Tibial nerve (tissue), 4 donors: ENCODE results near the gene G3BP1.

ENCODE experiments used
- EP300 ChIP-seq, 2 donors: sonication (generic); formaldehyde crosslinking; IDR thresholded peaks; one replicate each; pipeline ENCODE4 v1.6.1; 2017; ENCODE audit warnings: antibody characterized with exemption in 2 of 2, mild to moderate bottlenecking in 1 of 2
- POLR2A ChIP-seq, 2 donors: fragments of 450-650 bp; IDR thresholded peaks; one replicate each; pipeline ENCODE4 v1.6.1; 2017; ENCODE audit warnings: antibody characterized with exemption in 2 of 2, mild to moderate bottlenecking in 2 of 2, moderate library complexity in 2 of 2
- TF ChIP-seq, protein P1 (sequence below), 5 experiments: fragments of 200-600 bp in 3 of 5; fragments of 450-650 bp in 2 of 5; sonication (generic) in 3 of 5; IDR thresholded peaks; one replicate each; pipeline ENCODE4 v1.5.1; 2016 to 2019; ENCODE audit warnings: antibody characterized with exemption in 5 of 5, mild to moderate bottlenecking in 3 of 5, moderate library complexity in 2 of 5

DNA sequence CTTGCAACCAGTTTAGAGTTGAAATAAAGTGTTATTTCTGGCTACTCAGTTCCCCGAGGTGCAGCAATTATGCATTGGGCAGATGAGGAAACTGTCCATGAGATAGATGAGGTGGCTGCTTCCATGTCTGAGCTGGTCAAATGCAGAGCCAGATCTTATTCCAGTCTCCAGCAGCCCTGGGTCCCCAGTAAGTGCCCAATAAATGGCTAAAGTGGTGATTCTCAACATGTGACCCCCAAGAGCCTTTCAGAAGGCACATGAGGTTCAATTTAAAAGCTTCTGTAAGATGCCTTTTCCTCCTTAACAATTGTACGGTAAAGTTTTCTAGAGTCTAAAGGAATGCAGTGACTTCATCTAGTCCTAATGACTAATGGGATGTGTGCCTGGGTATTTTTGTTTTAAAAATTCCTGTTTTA, 30.8 kb upstream of the G3BP1 start:
- TF ChIP-seq, protein P1, sequence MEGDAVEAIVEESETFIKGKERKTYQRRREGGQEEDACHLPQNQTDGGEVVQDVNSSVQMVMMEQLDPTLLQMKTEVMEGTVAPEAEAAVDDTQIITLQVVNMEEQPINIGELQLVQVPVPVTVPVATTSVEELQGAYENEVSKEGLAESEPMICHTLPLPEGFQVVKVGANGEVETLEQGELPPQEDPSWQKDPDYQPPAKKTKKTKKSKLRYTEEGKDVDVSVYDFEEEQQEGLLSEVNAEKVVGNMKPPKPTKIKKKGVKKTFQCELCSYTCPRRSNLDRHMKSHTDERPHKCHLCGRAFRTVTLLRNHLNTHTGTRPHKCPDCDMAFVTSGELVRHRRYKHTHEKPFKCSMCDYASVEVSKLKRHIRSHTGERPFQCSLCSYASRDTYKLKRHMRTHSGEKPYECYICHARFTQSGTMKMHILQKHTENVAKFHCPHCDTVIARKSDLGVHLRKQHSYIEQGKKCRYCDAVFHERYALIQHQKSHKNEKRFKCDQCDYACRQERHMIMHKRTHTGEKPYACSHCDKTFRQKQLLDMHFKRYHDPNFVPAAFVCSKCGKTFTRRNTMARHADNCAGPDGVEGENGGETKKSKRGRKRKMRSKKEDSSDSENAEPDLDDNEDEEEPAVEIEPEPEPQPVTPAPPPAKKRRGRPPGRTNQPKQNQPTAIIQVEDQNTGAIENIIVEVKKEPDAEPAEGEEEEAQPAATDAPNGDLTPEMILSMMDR (IDR thresholded peaks at IDR 0.05), result peak in 3 of 5 experiments; percentile 6 to 24 (median 12)
- TF ChIP-seq POLR2A (IDR thresholded peaks at IDR 0.05), result no peak
- TF ChIP-seq EP300 (IDR thresholded peaks at IDR 0.05), result no peak
